HG02973 (cell line): ENCODE data around the gene CCDC192.

ENCODE experiments used
- ATAC-seq: cut with Tn5 transposase; IDR thresholded peaks from one replicate; pipeline ENCODE4 v1.9.1; 2021; ENCODE audit warnings: moderate library complexity; ENCODE audit not compliant: unreplicated experiment

Gene CCDC192

DNA sequence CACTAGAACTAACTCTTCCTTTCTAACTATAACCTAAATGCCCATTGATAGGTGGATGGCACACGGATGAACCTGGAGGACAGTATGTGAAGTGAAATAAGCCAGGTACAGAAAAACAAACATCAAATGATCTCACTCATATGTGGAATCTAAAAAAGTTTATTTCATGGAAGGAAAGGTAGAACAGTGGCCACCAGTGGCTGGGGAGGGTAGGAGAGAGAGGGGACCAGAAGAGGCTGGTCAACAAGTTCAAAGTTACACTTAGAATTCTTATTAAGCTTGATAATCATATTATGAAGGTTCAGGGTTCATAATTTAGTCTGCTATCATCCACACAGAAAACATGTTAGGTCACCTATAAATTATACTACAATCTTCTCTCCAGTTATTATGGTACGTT is 272.8 kb downstream of the CCDC192 start:
- no peak for ATAC-seq

DNA sequence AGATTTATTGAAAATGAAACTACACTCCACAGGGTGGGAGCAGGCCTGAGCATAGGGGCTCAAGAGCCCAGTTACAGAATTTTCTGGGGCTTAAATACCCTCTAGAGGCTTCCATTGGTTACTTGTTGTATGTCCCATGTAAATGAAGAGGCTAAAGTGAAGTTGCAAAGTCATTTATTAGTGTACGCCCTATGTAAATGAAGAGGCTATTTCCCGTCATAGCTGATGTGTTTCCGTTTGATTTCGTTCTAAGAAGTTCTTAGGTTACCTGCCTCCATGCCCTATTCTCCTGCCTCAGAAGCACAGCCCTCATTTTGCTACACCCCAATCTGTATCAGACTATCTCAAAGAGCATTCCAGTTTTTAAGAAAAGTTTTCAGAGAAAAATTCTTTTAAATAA is 273.3 kb downstream of the CCDC192 start:
- no peak for ATAC-seq

- ATAC-seq = no peak
Observed at GRCh38 chr5:127976991-127977717, 274.0 kb downstream of the CCDC192 start.

- ATAC-seq = no peak
Observed at GRCh38 chr5:127978738-127979300, 275.6 kb downstream of the CCDC192 start.

DNA sequence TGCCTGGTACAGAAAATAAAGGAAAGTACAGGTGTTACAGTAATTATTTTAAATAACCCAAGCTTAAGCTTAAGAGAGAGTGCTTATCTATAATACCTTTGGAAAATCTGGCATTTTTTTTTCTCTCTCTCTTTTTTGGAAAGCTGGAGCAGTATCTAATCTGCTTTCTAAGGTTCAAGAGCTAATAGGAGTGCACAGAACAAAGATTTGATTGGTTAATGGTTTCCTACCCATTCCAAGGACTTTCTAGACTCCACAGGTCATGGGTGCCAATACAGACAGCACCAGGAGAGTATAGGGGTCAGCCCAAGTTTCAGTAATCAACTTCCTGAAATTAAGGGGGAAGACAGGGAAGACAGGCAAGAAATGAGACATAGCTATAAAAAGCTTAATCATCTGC is 276.3 kb downstream of the CCDC192 start:
- no peak for ATAC-seq

- ATAC-seq = no peak
Observed at GRCh38 chr5:127980843-127981242, 277.7 kb downstream of the CCDC192 start.

- ATAC-seq = no peak
Observed at GRCh38 chr5:127981498-127981897, 278.3 kb downstream of the CCDC192 start.

- ATAC-seq = no peak
Observed at GRCh38 chr5:127985811-127986325, 282.7 kb downstream of the CCDC192 start.

DNA sequence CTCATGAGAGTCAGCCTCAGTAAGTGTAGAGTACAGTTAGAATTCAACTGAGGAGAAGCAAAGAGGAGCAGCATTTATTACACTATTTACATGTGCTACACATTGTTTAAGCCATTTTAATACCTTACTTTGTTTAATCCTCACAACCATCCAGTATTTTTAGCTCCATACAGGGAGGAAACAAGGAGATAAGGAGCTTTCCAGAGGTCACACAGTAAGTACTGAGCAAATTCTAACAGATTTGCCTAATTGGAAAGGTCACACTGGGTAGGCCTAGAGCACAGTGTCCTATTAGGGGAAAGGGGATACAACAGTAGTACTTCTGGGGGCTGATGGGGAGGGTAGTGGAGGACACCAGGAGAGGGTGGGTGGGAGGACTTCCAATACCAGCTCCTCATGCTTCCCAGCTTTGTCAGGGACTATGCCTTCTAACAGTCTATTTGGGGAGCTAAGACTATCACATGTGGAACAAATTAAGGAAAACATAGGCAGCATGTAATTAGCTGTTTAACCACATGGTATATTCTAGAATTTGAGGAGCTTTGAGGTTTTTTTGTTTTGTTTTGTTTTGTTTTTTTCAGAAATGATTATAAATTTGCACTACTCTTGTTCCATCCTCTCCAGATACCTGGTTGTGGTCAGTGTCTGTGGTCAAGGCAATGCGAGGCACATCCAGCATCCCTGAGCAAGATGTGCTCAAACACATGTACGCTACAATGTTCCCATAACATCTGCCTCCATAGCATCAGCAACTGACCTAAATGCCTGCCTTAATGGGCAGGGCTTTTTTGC is 284.4 kb downstream of the CCDC192 start:
- no peak for ATAC-seq

- no peak for ATAC-seq
Observed at GRCh38 chr5:127988146-127988760, 285.1 kb downstream of the CCDC192 start.
